HUES48 (cell line): ENCODE results near the gene UNC119.

Source experiments
- H3K27ac ChIP-seq: one replicate; pipeline ENCODE4 v1.7.0; 2013; ENCODE audit warnings: low read depth, low read length, inconsistent platforms
- H3K27me3 ChIP-seq: 2 replicates; pipeline ENCODE4 v1.6.1; 2013; ENCODE audit warnings: mild to moderate bottlenecking, low read length; ENCODE audit not compliant: control insufficient read depth, insufficient read depth
- H3K36me3 ChIP-seq: 2 replicates; pipeline ENCODE4 v1.6.1; 2013; ENCODE audit warnings: low read length; ENCODE audit not compliant: control insufficient read depth, insufficient read depth
- H3K4me1 ChIP-seq: 2 replicates; pipeline ENCODE4 v1.6.1; 2013; ENCODE audit warnings: mild to moderate bottlenecking, low read length; ENCODE audit not compliant: control insufficient read depth, insufficient read depth
- H3K4me3 ChIP-seq: 2 replicates; pipeline ENCODE4 v1.5.1; 2013; ENCODE audit warnings: mild to moderate bottlenecking, low read depth, low read length
- H3K9ac ChIP-seq: 2 replicates; pipeline ENCODE4 v1.6.1; 2013; ENCODE audit warnings: mild to moderate bottlenecking, low read depth, low read length, moderate library complexity
- H3K9me3 ChIP-seq: 2 replicates; pipeline ENCODE4 v1.6.1; 2013; ENCODE audit warnings: low read length; ENCODE audit not compliant: control insufficient read depth, insufficient read depth

The UNC119 gene

DNA sequence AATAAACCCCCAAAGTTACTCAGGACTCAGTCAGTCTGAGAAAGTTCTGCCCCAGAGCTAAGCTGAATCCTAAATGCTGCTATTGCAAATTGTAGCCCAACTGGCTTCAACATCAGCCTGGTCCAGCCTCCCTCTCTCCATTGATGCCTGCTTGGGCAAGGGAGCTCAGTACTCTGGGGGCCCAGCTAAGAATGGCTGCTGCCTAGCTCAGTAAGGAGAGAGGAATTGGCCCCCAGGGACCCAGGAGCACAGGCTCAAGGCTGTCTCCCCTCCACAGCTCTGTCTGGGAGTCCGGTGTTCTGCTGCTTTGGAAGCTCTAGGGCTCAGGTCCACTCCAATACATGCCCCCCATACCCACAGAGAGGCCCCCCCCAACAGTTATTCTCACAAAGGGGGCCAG, 1.6 kb downstream of the UNC119 start:
- Histone ChIP-seq H3K4me3 (no peak overlapping the region), H3K9me3 (no peaks in the 10 kb centered on the region), H3K36me3 (peaks cover 38% of the 10 kb centered on the region), H3K27ac (no peak overlapping the region), H3K27me3 (no peaks in the 10 kb centered on the region), H3K9ac (no peak overlapping the region), H3K4me1 (peaks cover 10% of the 10 kb centered on the region)

DNA sequence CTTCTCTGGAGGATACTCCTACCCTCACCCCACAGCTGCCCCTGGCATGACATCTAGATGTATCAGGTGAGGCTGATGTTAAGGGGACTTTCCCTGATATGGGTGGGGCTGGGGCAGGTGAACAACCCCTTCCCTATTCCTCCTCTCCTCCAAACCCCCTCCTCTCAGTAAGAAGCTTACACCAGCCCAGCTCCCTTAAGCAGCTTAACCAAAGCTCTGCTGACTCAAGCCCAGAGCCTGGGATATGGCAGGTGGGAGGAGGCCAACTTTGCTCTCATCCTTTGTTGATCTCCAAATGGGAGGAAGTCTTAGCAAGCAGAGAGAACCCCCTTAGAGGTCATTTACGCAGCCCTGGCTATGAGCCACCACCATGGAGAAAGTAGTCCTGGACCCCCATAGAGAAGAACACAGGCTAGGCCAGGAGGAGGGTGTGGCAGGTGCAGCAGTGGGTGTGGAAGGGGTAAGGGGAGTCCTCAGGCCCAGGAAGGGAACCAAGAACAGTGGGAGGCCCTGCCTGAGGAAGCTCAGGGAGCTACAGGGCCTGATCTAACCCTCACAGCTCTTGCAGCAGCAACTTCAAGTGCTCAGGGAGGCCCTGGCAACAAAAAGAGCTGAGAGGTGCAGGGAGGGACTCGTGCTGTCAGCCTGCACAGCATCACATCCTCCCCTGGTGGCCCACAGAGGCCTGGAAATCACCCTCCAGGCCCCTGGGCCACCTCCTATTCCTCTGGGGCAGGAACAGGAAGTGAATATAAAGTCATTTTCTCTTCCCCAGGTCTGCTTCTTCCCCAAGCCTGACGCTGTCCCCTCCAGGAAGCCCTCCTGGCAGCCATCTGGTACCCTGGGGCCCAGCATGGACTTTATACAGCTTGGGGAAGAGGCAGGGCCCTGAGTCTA, 2.9 kb downstream of the UNC119 start:
- Histone ChIP-seq H3K27ac (no peak overlapping the region), H3K4me1 (peaks cover 12% of the 10 kb centered on the region), H3K36me3 (peaks cover 26% of the 10 kb centered on the region), H3K9me3 (no peaks in the 10 kb centered on the region), H3K9ac (no peak overlapping the region), H3K27me3 (no peaks in the 10 kb centered on the region), H3K4me3 (no peak overlapping the region)

DNA sequence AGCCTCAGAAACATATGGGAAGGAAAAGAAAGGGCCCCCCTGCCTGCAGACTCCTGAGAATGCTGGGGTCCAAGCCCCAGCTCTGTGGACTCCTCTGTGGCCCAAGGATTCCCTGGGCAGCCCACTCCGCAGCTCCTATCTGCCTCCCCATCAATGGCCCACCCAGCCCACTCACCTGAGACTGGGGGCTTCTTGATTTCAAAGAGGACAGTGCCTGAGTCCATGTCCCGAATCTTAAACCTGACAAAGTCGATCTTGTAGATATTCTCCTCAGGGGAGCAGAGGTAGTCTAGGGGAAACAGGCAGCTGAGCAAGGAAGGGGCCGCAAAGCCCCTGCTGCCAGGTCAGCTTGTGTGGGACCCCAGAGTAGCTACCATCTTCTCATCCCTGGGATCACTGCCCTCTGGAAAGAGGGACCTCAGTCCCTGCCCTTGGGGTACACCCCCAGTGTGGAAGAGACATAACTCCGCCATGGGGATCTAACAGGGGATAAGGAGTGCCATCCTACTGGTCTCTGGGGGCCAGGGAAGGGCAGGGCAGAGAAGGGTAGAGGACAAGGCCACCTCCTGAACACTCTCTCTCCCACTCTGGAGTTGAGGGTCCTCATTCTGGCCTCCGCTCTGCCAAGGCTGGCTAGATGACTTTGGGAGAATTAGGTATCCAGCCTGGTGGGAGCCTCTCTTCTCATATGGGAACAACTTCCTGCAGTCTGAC, 3.9 kb downstream of the UNC119 start:
- Histone ChIP-seq H3K4me1 (peaks cover 16% of the 10 kb centered on the region), H3K9ac (no peak overlapping the region), H3K4me3 (no peak overlapping the region), H3K9me3 (no peaks in the 10 kb centered on the region), H3K27me3 (no peaks in the 10 kb centered on the region), H3K27ac (no peak overlapping the region), H3K36me3 (peaks cover 17% of the 10 kb centered on the region)

DNA sequence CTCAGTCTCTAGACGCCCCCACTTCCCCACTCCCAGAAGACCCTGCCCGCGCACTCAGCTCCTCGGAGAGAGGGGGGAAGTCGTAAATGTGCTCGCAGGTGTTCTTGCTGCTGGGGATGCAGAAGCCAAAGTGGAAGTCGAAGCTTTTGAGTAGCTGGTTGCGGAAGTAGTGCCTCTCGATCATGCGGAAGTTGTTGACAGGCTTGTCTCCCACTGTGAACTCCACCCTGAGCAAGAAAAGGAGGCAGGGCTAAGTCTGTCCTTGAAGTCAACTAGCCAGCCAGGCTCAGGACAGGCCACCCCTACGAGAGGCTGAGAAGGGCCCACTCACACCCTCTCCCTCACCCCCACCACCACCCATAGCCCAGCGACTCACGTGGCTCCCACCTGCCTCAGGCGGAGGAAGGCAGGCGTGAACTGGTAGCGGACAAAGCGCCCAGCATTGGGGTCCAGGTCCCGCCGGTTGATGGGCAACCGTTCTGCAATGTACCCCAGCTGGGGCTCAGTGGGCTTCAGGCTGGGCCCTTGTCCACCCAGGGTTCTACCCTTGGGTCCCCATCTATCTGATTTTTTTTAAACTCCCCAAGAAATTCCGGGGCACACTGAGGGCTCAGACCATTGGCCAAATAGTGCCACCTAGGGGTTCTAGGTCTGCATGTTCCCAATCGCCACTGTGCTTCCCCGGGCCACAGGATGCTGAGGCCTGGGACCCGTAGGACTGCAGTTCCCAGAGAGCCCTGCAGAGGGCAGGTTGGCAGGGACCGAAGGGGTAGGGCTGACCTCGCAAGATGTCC, 4.6 kb downstream of the UNC119 start:
- Histone ChIP-seq H3K4me3 (no peak overlapping the region), H3K27ac (no peak overlapping the region)

DNA sequence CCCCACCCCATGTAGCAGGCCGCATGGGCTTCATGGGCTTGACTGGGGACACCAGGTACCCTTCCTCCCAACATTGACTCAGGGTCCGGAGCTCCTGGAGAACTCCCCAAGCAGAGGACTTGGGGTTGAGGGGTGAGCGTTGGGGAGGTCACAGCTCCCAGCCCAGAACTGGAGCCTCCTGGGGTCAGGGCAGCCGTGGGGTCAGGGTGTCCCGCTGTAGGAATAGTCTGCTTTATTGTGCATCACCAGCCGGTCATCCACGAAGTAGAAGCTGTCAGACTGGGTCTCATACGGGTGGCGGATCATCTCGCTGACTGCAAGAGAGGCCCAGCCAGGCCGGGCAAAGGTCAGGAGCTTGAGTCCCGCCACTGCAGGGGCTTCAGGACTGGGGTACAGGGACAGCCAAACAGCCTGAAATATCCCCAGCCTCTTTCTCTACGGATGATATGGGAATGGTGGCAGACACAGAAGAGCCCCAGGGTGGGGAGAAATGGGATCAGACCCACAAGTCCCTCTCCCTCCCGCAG, 5.3 kb downstream of the UNC119 start:
- Histone ChIP-seq H3K27me3 (no peaks in the 10 kb centered on the region), H3K9ac (no peak overlapping the region), H3K4me3 (no peak overlapping the region), H3K27ac (no peak overlapping the region), H3K36me3 (peaks cover 13% of the 10 kb centered on the region), H3K9me3 (no peaks in the 10 kb centered on the region), H3K4me1 (peaks cover 9% of the 10 kb centered on the region; the same call in 1 of the 2 replicates)

More for the DNA sequence above, 4.6 kb downstream of the UNC119 start:
- H3K9me3 ChIP-seq = no peaks in the 10 kb centered on the region
- H3K4me1 ChIP-seq = peaks cover 11% of the 10 kb centered on the region
- H3K36me3 ChIP-seq = peaks cover 13% of the 10 kb centered on the region
- H3K27me3 ChIP-seq = no peaks in the 10 kb centered on the region
- no peak overlapping the region for H3K9ac ChIP-seq

DNA sequence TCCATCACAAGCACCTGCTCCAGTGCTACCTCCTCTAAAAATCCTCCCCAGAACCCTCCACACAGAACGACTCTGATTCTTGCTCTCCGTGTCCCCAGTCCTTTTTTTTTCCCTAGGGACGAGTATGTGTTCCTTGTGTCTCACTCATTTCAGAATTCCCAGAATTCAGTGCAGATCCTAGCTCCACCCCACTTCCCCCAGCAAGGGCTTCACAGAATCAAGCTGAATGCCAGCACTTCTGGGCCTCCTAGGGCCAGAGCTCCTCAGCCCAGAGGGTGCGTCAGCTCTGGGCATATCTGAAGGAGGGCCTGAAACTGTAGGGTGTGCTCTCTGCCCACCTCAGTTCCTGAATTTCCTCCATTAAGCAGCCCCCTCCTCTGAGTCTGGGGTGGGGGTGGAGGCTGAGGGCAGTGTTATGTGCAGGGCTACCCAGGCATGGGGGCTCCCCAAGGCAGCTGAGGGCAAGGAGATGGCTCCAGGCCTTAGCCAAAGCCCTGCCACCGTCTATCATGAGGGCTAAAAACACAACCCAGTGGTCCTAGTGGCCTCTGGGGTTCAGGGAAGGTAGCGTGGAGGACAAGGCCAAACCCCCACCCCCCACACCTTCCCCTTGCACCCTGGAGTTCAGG, 6.5 kb downstream of the UNC119 start:
- Histone ChIP-seq H3K9me3 (no peaks in the 10 kb centered on the region), H3K36me3 (peaks cover 13% of the 10 kb centered on the region), H3K27me3 (no peaks in the 10 kb centered on the region), H3K4me1 (peaks cover 9% of the 10 kb centered on the region; the same call in 1 of the 2 replicates), H3K27ac (no peak overlapping the region), H3K4me3 (no peak overlapping the region), H3K9ac (no peak overlapping the region)

DNA sequence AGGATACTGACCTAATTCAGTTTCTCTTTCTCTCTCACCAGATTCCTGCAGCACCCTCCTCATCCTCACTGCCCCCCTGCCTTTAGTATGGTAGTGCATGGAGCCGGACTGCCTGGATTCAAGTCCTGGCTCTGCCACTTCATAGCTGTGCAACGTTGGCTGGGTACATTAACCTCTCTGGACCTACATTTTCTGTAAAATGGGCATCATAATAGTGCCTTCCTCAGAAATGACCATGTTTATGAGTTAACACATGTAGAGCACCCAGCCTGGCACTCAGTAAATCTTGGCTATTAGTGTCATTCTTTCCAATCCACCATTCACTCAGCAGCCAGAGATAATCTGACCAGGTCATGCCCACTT, 7.3 kb downstream of the UNC119 start:
- H3K27ac ChIP-seq = no peak overlapping the region
- H3K27me3 ChIP-seq = no peaks in the 10 kb centered on the region
- no peak overlapping the region for H3K9ac ChIP-seq
- peaks cover 13% of the 10 kb centered on the region for H3K36me3 ChIP-seq
- H3K4me1 ChIP-seq = peaks cover 9% of the 10 kb centered on the region; the same call in 1 of the 2 replicates
- H3K9me3 ChIP-seq = no peaks in the 10 kb centered on the region
- H3K4me3 ChIP-seq = no peak overlapping the region

DNA sequence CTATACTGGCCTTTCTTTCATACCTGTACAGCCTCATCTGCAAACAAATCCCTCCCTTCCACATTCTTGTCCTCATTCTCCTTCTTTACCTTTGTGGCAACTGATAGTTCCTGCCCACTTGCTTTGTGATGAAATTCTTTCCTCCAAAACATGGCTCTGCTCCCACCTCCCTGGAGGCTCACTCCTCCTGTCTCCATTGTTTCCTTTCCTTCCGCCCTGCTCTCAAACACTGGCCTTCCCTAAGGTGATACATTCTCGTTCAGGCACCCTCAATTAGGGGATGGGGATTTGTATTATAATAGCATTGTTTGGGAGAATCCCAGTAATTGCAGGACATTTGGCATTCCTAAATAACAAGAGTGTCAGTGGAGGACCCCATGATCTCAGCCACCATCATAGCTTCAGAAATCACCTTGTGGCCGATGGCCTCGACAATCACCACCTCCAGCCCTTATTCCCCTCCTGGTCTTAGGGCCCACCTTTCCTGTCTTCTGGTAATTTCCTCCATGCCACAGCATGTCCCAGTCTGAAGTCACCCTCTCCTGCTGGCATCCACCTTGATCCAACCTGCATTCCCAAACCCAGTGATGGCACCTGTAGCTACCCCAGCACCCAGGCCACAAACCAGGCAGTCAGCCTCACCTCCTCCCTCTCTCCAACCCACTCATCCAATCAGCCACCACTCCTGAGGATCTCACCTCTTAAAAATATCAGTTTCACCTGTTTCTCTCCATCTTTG, 7.9 kb downstream of the UNC119 start:
- H3K9me3 ChIP-seq = no peaks in the 10 kb centered on the region

DNA sequence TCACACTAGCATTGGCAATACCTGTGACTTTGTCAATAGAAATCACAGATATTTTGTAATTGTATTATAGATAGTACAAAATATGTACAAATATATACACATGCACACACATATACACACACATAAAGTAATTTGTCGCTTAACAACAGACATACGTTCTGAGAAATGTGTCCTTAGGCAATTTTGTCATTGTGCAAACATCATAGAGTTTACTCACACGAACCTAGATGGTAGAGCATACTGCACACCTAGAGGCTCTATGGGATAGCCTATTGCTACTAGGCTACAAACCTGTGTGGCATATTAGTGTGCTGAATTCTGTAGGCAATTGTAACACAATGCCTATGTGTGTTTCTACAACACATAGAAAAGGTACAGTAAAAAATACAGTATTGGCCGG, 11.0 kb downstream of the UNC119 start:
- no peak overlapping the region for H3K4me3 ChIP-seq
- H3K9ac ChIP-seq = no peak overlapping the region
- peaks cover 5% of the 10 kb centered on the region; the same call in 1 of the 2 replicates for H3K4me1 ChIP-seq
- H3K9me3 ChIP-seq = no peaks in the 10 kb centered on the region
- peaks cover 2% of the 10 kb centered on the region for H3K36me3 ChIP-seq
- H3K27me3 ChIP-seq = no peaks in the 10 kb centered on the region
- H3K27ac ChIP-seq = no peak overlapping the region

More for the DNA sequence above, 7.9 kb downstream of the UNC119 start:
- H3K27ac ChIP-seq = no peak overlapping the region
- H3K4me3 ChIP-seq = no peak overlapping the region
- no peaks in the 10 kb centered on the region for H3K27me3 ChIP-seq
- peaks cover 9% of the 10 kb centered on the region; the same call in 1 of the 2 replicates for H3K4me1 ChIP-seq
- H3K36me3 ChIP-seq = peaks cover 13% of the 10 kb centered on the region
- H3K9ac ChIP-seq = no peak overlapping the region

DNA sequence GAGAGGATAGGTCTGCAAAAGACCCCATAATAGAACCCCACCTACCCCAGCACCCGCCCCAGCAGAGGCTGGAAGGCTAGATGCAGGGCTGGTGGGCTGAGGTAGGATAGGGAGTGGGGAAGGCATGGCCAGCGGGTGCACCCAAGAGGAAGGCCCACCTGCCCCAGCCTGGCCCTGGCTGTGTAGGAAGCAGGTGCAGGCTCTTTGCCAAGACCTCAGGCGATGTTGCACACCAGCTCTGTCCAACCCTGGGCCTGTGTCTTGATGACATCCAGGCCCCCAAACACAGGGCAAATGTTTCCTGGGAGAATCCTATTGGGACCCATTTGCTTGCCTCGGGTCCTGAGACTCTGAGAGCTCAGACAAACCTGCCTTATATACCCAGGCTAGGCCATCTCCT, 12.2 kb downstream of the UNC119 start:
- no peaks in the 10 kb centered on the region for H3K36me3 ChIP-seq
- peaks cover 5% of the 10 kb centered on the region; the same call in 1 of the 2 replicates for H3K4me1 ChIP-seq
- no peaks in the 10 kb centered on the region for H3K9me3 ChIP-seq
- no peak overlapping the region for H3K9ac ChIP-seq
- H3K27me3 ChIP-seq = no peaks in the 10 kb centered on the region
- H3K4me3 ChIP-seq = no peak overlapping the region
- no peak overlapping the region for H3K27ac ChIP-seq
